ENCODE measurements around the gene INS. TPM values are rescaled to one million over a fixed set of nuclear protein-coding genes. Genes with fewer than 3 reads are reported as not detected.

The INS gene
- total and polyA plus RNA-seq, 2 of the 13 experiments (the other 11 are each of a cell fraction or from before 2014, with no cell fraction given), result not detected

- TF ChIP-seq PBX3 (CRISPR knock-in tag; IDR thresholded peaks at IDR 0.05; ENCODE audit: borderline replicate concordance) (no peak), ZNF878 (CRISPR knock-in tag; IDR thresholded peaks at IDR 0.05) (no peak), ZNF616 (CRISPR knock-in tag; IDR thresholded peaks at IDR 0.05; ENCODE audit: low read depth) (no peak), CTCF (CRISPR knock-in tag; IDR thresholded peaks at IDR 0.05) (no peak), ZMYM3 (CRISPR knock-in tag; IDR thresholded peaks at IDR 0.05) (no peak), TMF1 (CRISPR knock-in tag; IDR thresholded peaks at IDR 0.05; ENCODE audit: low read depth) (0 out of 2 replicates have a peak, but pooled peaks have one; percentile 21), ETS1 (CRISPR knock-in tag; IDR thresholded peaks at IDR 0.05) (peak; percentile 88), FOXK2 (IDR thresholded peaks at IDR 0.05) (no peak), ZNF670 (CRISPR knock-in tag; IDR thresholded peaks at IDR 0.05; ENCODE audit: borderline replicate concordance) (peak; percentile 40; the same call in 1 of the 2 replicates), TCF7 (IDR thresholded peaks at IDR 0.05; ENCODE audit: low read depth) (no peak), NPAS2 (CRISPR knock-in tag; IDR thresholded peaks at IDR 0.05; ENCODE audit: borderline replicate concordance) (no peak), ZNF879 (CRISPR knock-in tag; IDR thresholded peaks at IDR 0.05) (no peak), ZEB1 (IDR thresholded peaks at IDR 0.05; ENCODE audit: insufficient replicate concordance, low read depth) (no peak), SOX6 (IDR thresholded peaks at IDR 0.05) (no peak), SOX6 (CRISPR knock-in tag; IDR thresholded peaks at IDR 0.05) (no peak), TAF15 (IDR thresholded peaks at IDR 0.05; ENCODE audit: low read depth, low read length, poor library complexity, severe bottlenecking) (no peak), YY1 (IDR thresholded peaks at IDR 0.05; ENCODE audit: insufficient read depth, insufficient replicate concordance, low read depth, low read length) (peak; percentile 73), FOSL2 (CRISPR knock-in tag; IDR thresholded peaks at IDR 0.05) (no peak), CAMTA2 (CRISPR knock-in tag; IDR thresholded peaks at IDR 0.05; ENCODE audit: borderline replicate concordance) (no peak), ZNF274 (CRISPR knock-in tag; IDR thresholded peaks at IDR 0.05) (no peak), ZNF720 (CRISPR knock-in tag; IDR thresholded peaks at IDR 0.05) (no peak), SRSF4 (IDR thresholded peaks at IDR 0.05; ENCODE audit: low read depth, low read length, poor library complexity, severe bottlenecking) (no peak), KMT2A (CRISPR knock-in tag; IDR thresholded peaks at IDR 0.05) (no peak), ZSCAN30 (CRISPR knock-in tag; IDR thresholded peaks at IDR 0.05) (no peak), ARNT (IDR thresholded peaks at IDR 0.05) (no peak), CREBL2 (CRISPR knock-in tag; IDR thresholded peaks at IDR 0.05; ENCODE audit: borderline replicate concordance) (no peak), ZNF326 (CRISPR knock-in tag; IDR thresholded peaks at IDR 0.05; ENCODE audit: borderline replicate concordance) (no peak), U2AF2 (IDR thresholded peaks at IDR 0.05; ENCODE audit: low read depth, low read length) (no peak), HDAC2 (CRISPR knock-in tag; IDR thresholded peaks at IDR 0.05) (peak; percentile 13; the same call in 1 of the 2 replicates), ZBTB7B (CRISPR knock-in tag; IDR thresholded peaks at IDR 0.05) (no peak)
Measured at GRCh38 chr11:2135648-2136201, 25.3 kb downstream of the INS start (continued).

Data from HepG2 (cell line).